ENCODE results near the gene EXOC6B.

DNA sequence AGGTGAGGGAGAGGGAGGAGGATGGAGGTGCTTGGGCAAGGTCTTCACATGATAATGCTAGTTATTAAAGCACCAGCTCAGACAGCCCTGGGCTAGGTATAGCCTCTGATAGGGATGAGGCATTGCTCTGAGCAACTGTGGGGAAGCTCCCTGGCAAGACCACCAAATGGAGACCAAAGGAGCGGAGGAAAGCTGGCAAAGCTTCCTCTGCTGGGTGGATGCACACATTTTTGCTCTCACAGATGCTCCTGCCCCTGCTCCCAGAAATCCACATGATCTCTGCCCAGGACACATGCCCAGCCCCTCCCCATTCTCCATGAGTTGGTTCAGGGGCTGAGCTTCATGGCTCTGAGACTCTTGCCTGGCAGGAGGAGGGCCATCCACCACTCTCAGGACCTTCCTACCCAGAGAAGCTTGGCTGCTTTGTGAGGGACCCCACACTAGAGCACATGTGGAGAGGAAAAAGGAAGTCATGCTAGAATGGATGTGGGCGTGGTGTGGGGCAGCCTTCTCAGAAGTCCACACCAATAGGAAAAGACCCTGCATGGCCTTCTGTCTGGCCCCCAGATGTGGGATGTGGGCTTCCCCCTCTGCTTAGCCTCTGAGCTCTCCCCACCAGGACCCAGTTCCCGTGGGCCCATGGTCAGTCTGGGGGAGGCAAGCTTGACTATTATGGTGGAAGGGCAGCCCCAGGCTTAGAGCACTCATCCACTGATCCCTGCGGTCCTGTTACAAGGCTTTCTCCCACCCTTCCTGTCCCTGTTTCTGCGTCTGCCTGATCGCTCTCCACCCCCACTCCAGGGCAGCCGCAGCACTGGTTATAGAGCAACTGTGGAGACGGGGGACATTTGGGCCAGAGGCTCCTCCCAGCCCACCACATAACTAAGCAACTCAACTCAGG lies 667.7 kb downstream of the EXOC6B start:
- TF ChIP-seq, protein P1, sequence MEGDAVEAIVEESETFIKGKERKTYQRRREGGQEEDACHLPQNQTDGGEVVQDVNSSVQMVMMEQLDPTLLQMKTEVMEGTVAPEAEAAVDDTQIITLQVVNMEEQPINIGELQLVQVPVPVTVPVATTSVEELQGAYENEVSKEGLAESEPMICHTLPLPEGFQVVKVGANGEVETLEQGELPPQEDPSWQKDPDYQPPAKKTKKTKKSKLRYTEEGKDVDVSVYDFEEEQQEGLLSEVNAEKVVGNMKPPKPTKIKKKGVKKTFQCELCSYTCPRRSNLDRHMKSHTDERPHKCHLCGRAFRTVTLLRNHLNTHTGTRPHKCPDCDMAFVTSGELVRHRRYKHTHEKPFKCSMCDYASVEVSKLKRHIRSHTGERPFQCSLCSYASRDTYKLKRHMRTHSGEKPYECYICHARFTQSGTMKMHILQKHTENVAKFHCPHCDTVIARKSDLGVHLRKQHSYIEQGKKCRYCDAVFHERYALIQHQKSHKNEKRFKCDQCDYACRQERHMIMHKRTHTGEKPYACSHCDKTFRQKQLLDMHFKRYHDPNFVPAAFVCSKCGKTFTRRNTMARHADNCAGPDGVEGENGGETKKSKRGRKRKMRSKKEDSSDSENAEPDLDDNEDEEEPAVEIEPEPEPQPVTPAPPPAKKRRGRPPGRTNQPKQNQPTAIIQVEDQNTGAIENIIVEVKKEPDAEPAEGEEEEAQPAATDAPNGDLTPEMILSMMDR (IDR thresholded peaks at IDR 0.05; ENCODE audit: low read length) = no peak
- TF ChIP-seq EZH2phosphoT487 (IDR thresholded peaks at IDR 0.05; ENCODE audit: low read length) = no peak

Measured in MM.1S (cell line).